Epithelial cell of prostate (primary cell): ENCODE data around the gene SKP1.

Experiments
- DNase-seq: peaks from one replicate; pipeline ENCODE4 v3.0.0-alpha.2; 2011; ENCODE audit warnings: low read depth, low spot score
- H3K27ac ChIP-seq: fragments of 450-650 bp; 2 replicates; pipeline ENCODE4 v1.5.1; 2017; ENCODE audit warnings: mild to moderate bottlenecking

SKP1 gene

GRCh38 chr5:134145041-134145757 is 31.6 kb downstream of the SKP1 start:
- no peak for DNase-seq

GRCh38 chr5:134143944-134144941 is 32.5 kb downstream of the SKP1 start:
- no peak for DNase-seq
- H3K27ac ChIP-seq, result no peak overlapping the region

More at GRCh38 chr5:134145041-134145757, 31.6 kb downstream of the SKP1 start:
- H3K27ac ChIP-seq, result no peak overlapping the region

GRCh38 chr5:134143431-134143830 is 33.3 kb downstream of the SKP1 start:
- no peak overlapping the region for H3K27ac ChIP-seq
- DNase-seq, result no peak

GRCh38 chr5:134142806-134143205 is 33.9 kb downstream of the SKP1 start:
- DNase-seq, result no peak
- no peak overlapping the region for H3K27ac ChIP-seq

GRCh38 chr5:134142052-134142451 is 34.7 kb downstream of the SKP1 start:
- no peak overlapping the region for H3K27ac ChIP-seq
- no peak for DNase-seq

- no peak overlapping the region for H3K27ac ChIP-seq
- no peak for DNase-seq
These were observed 35.3 kb downstream of the SKP1 start for GRCh38 chr5:134141331-134142050.

- H3K27ac ChIP-seq, result no peak overlapping the region
- peak; percentile 57 for DNase-seq
These were observed 36.1 kb downstream of the SKP1 start for GRCh38 chr5:134140530-134141201.

- no peak overlapping the region for H3K27ac ChIP-seq
- DNase-seq, result no peak
These were observed 36.8 kb downstream of the SKP1 start for GRCh38 chr5:134139891-134140469.

GRCh38 chr5:134139377-134139851 is 37.3 kb downstream of the SKP1 start:
- no peak overlapping the region for H3K27ac ChIP-seq
- DNase-seq, result no peak

GRCh38 chr5:134138416-134139376 is 38.1 kb downstream of the SKP1 start:
- H3K27ac ChIP-seq, result no peak overlapping the region
- no peak for DNase-seq

GRCh38 chr5:134136771-134137170 is 40.0 kb downstream of the SKP1 start:
- no peak for DNase-seq
- H3K27ac ChIP-seq, result no peak overlapping the region

GRCh38 chr5:134136221-134136631 is 40.5 kb downstream of the SKP1 start:
- DNase-seq, result no peak
- H3K27ac ChIP-seq, result no peak overlapping the region

- H3K27ac ChIP-seq, result no peak overlapping the region
- no peak for DNase-seq
These were observed 41.6 kb downstream of the SKP1 start for GRCh38 chr5:134135091-134135655.

GRCh38 chr5:134133995-134134541 is 42.7 kb downstream of the SKP1 start:
- H3K27ac ChIP-seq, result no peak overlapping the region
- DNase-seq, result no peak

GRCh38 chr5:134133188-134133994 is 43.4 kb downstream of the SKP1 start:
- DNase-seq, result no peak
- no peak overlapping the region for H3K27ac ChIP-seq

- no peak for DNase-seq
- no peak overlapping the region for H3K27ac ChIP-seq
These were observed 44.2 kb downstream of the SKP1 start for GRCh38 chr5:134132372-134133187.
